HG02973 (cell line): ENCODE measurements around the gene CERS1.

Experiments used
- ATAC-seq: cut with Tn5 transposase; IDR thresholded peaks from one replicate; pipeline ENCODE4 v1.9.1; 2021; ENCODE audit warnings: moderate library complexity; ENCODE audit not compliant: unreplicated experiment

CERS1 gene

DNA sequence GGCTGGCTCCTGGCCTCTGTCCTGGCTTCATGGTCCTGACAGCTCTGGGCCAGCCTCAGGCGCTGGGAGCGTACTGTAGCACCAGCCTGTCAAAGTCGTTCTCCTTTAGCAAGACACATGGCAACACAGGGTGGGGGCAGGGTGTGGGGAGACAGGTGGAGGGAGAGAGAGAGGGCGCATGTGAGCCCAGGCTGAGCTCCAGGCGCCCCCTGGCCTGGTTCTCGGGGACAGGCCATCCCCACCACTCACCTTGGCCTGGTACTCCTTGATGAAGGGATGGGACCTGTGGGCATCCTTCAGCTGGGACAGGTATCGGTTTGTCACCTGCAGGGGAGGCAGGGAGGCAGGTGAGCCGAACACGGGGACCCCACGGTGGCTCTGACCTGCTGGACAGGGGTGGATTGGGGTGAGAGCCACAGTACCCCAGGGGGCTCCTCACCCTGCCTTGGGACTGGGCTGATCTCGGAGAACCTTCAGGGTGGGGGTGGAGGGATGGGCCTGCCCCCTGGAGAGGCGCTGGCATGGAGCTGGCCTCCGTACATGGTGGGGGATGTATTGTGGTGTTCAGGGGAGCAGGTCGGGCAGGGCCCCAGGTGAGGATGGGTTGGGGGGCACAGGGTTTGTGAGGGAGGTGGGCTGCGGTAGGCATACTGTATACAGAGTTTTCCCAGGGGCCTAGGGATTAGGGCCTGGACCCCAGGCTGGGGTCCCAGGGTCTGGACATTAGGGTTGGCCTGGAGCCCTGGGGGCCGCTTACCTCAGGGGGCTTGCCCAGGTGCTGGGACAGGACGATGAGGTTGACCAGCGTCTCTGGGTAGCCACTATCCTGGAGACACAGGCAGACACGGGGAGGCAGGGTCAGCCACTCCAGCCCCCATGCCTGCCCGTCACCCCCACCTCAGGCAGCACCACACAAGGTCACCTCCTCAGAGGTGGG, 3.9 kb upstream of the CERS1 start:
- no peak for ATAC-seq

- no peak for ATAC-seq
Observed at GRCh38 chr19:18898607-18899408, 2.9 kb upstream of the CERS1 start.

- ATAC-seq = no peak
Observed at GRCh38 chr19:18898081-18898606, 2.2 kb upstream of the CERS1 start.

- ATAC-seq = no peak
Observed at GRCh38 chr19:18897094-18898029, 1.4 kb upstream of the CERS1 start.

GRCh38 chr19:18896421-18896841, 473 bp upstream of the CERS1 start:
- ATAC-seq = no peak

GRCh38 chr19:18895038-18895823, 727 bp downstream of the CERS1 start:
- no peak for ATAC-seq

DNA sequence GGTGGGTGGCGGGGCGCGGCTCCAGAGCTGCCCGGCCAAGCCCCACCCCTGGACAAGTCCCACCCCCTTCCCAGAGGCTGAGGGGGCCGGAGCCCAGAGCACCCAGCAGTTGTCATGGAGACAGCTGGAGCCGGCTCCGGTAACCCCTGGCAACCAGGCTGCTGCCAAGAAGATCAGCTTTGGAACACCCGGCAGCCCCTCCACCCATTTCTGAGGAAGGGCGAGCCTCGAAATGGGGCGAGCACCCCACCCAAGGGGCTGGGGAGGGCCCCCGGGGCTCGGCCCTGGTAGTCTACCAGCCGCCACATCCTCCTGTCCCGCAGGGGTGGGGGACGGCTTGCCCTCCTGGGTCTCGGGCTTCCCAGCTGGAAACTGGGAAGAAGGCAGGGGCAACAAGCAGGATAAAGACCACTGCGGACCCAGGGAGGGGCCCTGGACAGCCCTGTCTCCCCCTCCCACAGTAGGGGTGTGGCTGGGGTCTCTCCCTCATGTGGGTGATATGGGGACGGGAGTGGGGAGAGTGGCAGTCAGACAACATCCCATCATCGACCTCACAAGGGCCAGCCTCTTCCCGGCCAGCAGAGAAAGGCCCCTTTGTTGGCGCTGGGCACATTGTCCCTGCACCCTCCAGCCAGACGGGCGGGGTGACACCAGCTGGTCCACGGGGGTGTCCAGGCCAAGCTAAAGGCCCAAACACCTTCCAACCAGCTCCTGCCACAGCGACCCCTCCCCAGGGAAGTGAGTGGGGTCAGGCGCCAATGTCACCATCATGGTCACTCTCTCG, 1.5 kb downstream of the CERS1 start:
- ATAC-seq = no peak

- no peak for ATAC-seq
Observed at GRCh38 chr19:18893587-18894253, 2.2 kb downstream of the CERS1 start.

DNA sequence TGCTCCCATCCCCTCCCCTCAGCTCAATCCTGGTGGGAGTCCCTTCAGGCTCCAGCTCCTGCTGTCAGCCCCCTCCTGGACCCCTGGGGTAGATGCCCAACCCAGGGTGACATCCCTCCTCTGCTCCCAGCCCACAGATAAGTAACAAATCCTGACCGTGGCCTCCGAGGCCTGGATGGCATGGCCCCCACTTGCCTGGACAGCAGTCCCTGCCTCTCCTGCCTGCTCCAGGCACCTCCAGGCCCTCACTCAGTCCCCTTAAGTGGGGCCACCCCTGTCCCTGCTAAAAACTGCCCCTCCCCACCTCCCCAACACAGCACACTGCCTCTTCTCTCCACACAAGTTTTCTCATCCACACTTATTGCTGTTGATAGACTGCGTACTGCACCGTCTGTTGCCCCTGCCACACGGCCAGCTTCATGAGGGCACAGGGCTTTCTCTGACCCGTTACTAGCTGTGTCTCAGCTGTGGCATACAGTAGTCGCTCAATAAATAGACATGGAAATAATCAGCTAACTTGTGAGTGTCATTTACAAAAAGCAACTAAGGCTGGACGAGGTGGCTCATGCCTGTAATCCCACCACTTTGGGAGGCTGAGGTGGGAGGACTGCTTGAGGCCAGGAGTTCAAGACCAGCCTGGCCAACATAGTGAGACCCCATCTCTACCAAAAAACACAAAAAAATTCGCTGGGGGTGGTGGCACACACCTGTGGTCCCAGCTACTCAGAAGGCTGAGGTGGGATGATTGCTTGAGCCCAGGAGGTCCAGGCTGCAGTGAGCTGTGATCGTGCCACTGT, 5.8 kb downstream of the CERS1 start:
- ATAC-seq = no peak

DNA sequence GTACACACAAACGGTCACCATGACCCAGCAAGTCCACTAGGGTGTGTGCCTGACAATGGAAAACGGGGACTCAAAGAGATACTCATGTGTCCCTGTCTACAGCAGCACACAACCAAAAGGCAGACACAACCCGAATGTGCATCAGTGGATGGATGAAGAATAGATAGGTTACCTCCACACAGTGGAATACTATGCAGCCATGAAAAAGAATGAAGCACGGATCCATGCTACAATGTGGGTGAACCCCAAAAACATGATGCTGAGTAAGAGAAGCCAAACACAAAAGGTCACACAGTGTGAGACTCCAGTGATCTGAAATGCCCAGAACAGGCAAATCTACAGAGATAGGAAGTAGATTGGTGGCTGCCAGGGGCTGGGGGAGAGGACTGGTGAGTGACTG, 9.0 kb downstream of the CERS1 start:
- no peak for ATAC-seq

- no peak for ATAC-seq
Observed at GRCh38 chr19:18883526-18884304, 12.2 kb downstream of the CERS1 start.

- ATAC-seq = no peak
Observed at GRCh38 chr19:18881491-18881890, 14.5 kb downstream of the CERS1 start.

GRCh38 chr19:18879579-18880373, 16.2 kb downstream of the CERS1 start:
- ATAC-seq = no peak

- ATAC-seq = no peak
Observed at GRCh38 chr19:18878858-18879578, 16.9 kb downstream of the CERS1 start.

DNA sequence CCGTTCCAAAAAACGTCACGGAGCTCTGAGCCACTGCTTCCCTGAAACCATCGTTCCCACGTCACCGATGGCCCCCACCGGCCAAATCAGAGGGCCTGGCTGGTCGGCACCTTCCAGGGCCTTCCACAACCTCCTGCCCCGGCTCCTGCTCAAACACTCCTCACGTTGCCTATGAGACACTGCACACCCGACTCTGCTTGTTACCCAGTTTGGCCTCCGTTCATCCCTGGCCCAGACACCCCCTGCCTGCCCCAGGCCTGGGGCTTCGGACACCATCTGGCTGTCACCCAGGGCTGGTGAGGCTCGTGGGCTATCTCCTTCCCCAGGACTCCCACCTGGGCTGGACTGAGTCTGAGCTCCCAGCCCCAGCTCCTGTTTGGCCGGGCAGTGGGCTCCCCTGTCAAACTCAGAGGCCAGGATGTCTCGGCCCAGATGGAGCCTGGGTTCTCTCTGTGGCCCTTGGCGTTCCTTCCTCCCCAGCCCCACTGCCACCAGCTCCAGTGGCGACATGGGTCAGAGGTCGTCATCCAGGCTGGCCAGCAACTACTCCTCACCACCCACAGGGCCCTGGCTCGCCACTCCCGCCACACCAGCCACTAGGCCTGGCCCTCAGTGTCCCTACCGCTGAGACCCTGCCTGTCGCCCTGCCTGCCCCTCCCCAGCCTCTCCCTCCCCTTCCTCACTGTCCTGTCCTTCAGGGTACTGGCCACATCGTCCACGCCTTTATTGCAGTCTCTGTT, 17.7 kb downstream of the CERS1 start:
- no peak for ATAC-seq
